GM10266 (cell line): ENCODE data around the gene EIF2B2.

Source experiments
- DNase-seq: peaks from one replicate; pipeline ENCODE4 v3.0.0; 2012; ENCODE audit errors: extremely low spot score
- TF ChIP-seq, protein P1 (sequence below): IDR thresholded peaks from 2 replicates; pipeline ENCODE4 v1.5.1; 2012; ENCODE audit warnings: mild to moderate bottlenecking, low read depth; ENCODE audit not compliant: control insufficient read depth, insufficient read depth; ENCODE audit errors: missing control alignments

Gene EIF2B2

DNA sequence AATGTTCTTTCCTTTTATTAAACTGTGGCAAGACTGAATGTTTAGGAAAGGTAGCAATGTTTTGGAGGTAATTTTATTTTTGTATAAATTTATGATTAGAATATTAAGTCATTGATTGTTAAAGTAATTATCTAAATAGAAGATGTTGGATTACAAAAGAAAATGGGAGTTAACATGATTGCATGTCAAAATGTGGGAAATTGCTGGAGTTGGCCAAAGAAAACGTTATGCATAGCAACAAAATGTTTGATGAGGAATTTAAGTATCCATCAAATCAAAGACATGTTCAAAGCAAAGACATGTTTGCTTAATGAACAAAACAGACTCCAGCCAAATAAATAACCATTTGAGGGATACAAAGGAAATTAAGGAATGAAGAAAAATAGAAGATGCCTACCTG, 51.7 kb downstream of the EIF2B2 start:
- DNase-seq: no peak
- TF ChIP-seq, protein P1, sequence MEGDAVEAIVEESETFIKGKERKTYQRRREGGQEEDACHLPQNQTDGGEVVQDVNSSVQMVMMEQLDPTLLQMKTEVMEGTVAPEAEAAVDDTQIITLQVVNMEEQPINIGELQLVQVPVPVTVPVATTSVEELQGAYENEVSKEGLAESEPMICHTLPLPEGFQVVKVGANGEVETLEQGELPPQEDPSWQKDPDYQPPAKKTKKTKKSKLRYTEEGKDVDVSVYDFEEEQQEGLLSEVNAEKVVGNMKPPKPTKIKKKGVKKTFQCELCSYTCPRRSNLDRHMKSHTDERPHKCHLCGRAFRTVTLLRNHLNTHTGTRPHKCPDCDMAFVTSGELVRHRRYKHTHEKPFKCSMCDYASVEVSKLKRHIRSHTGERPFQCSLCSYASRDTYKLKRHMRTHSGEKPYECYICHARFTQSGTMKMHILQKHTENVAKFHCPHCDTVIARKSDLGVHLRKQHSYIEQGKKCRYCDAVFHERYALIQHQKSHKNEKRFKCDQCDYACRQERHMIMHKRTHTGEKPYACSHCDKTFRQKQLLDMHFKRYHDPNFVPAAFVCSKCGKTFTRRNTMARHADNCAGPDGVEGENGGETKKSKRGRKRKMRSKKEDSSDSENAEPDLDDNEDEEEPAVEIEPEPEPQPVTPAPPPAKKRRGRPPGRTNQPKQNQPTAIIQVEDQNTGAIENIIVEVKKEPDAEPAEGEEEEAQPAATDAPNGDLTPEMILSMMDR: no peak

- TF ChIP-seq, protein P1: no peak
- DNase-seq: no peak
These were observed 56.9 kb downstream of the EIF2B2 start for GRCh38 chr14:75059642-75060041.

DNA sequence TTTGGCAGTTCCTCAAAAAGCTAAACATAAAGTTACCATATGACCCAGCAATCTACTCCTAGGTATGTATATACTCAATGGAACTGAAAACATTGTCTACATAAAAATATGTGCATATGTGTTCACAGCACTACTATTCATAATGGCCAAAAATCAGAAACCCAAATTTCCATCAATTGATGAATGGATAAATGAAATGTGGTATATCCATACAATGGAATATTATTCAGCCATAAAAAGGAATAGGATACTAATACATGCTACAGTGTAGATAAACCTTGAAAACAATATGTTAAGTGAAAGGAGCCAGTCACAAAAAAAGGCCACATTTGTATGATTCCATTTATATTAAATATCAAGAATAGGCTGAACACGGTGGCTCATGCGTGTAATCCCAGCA, 57.7 kb downstream of the EIF2B2 start:
- no peak for DNase-seq

More for the DNA sequence above, 57.7 kb downstream of the EIF2B2 start:
- TF ChIP-seq, protein P1: no peak
